Hepatocyte (in vitro differentiated cells): Measurements from ENCODE around the gene NAV2. TPM values are rescaled to one million over a fixed set of nuclear protein-coding genes. Genes with fewer than 3 reads are reported as not detected.

ENCODE experiments used
- DNase-seq: peaks from one replicate; pipeline ENCODE4 v3.0.0-alpha.2; 2016; ENCODE audit warnings: low spot score
- H2AFZ ChIP-seq: fragments of 200-600 bp; sonication (generic); 2 replicates; pipeline ENCODE4 v1.6.0; 2016; ENCODE audit warnings: antibody characterized with exemption, mild to moderate bottlenecking
- H3K27ac ChIP-seq: fragments of 200-600 bp; sonication (generic); 2 replicates; pipeline ENCODE4 v1.5.1; 2016; ENCODE audit warnings: mild to moderate bottlenecking
- H3K27me3 ChIP-seq: fragments of 200-600 bp; sonication (generic); 2 replicates; pipeline ENCODE4 v1.6.1; 2016
- H3K36me3 ChIP-seq: fragments of 200-600 bp; sonication (generic); replicated peaks from 2 replicates; pipeline ENCODE4 v1.5.1; 2016; ENCODE audit warnings: low read depth; ENCODE audit not compliant: insufficient read depth
- H3K4me1 ChIP-seq: fragments of 200-600 bp; sonication (generic); 2 replicates; pipeline ENCODE4 v1.5.1; 2016; ENCODE audit warnings: mild to moderate bottlenecking, moderate library complexity; ENCODE audit not compliant: insufficient read depth
- H3K4me2 ChIP-seq: fragments of 200-600 bp; sonication (generic); 2 replicates; pipeline ENCODE4 v1.6.0; 2016
- H3K4me3 ChIP-seq: fragments of 200-600 bp; sonication (generic); 2 replicates; pipeline ENCODE4 v1.5.1; 2016; ENCODE audit warnings: mild to moderate bottlenecking
- H3K79me2 ChIP-seq: fragments of 200-600 bp; sonication (generic); 2 replicates; pipeline ENCODE4 v1.6.0; 2017; ENCODE audit warnings: mild to moderate bottlenecking
- H3K9me2 ChIP-seq: fragments of 200-600 bp; sonication (generic); replicated peaks from 2 replicates; pipeline ENCODE4 v1.6.0; 2017; ENCODE audit warnings: mild to moderate bottlenecking; ENCODE audit not compliant: insufficient read depth
- H3K9me3 ChIP-seq: fragments of 200-600 bp; sonication (generic); 2 replicates; pipeline ENCODE4 v1.5.1; 2016; ENCODE audit warnings: low read depth, mild to moderate bottlenecking
- H4K20me1 ChIP-seq: fragments of 200-600 bp; sonication (generic); 2 replicates; pipeline ENCODE4 v1.6.0; 2016; ENCODE audit warnings: mild to moderate bottlenecking; ENCODE audit not compliant: insufficient read depth, poor library complexity, severe bottlenecking
- EZH2 ChIP-seq: fragments of 200-600 bp; sonication (generic); IDR thresholded peaks from 2 replicates; pipeline ENCODE4 v1.6.1; 2016; ENCODE audit warnings: antibody characterized with exemption, mild to moderate bottlenecking, borderline replicate concordance
- EZH2phosphoT487 ChIP-seq: fragments of 200-600 bp; sonication (generic); IDR thresholded peaks from one replicate; pipeline ENCODE4 v1.6.1; 2018; ENCODE audit warnings: antibody characterized with exemption, mild to moderate bottlenecking, low read depth, moderate library complexity; ENCODE audit not compliant: unreplicated experiment, severe bottlenecking
- WGBS: methylation state at CpG from one replicate; pipeline ENCODE4 v1.1.6; 2016; ENCODE audit warnings: low lambda C conversion rate; ENCODE audit errors: missing lambda C conversion rate; 5-methylcytosine and 5-hydroxymethylcytosine counted together
- polyA plus RNA-seq: library from polyadenylated mRNA; unstranded; fragments of >200 nt; fragmentation: Nextera tagmentation; extraction: Ambion mirVana; gene quantifications from 2 replicates; pipeline ENCODE4 v1.2.1, GENCODE V29; 2016
- total RNA-seq: library from RNA; depleted of rRNA; stranded (reverse); fragments of >200 nt; gene quantifications from 2 replicates; pipeline ENCODE4 v1.2.3, GENCODE V29; 2014
- TF ChIP-seq, protein P1 (sequence below): fragments of 200-600 bp; sonication (generic); IDR thresholded peaks from 2 replicates; pipeline ENCODE4 v1.5.1; 2016; ENCODE audit warnings: antibody characterized with exemption, mild to moderate bottlenecking; ENCODE audit not compliant: poor library complexity

Gene NAV2
- total and polyA plus RNA-seq, 2 experiments from 2014 or later = 23.7 to 30.8 TPM

DNA sequence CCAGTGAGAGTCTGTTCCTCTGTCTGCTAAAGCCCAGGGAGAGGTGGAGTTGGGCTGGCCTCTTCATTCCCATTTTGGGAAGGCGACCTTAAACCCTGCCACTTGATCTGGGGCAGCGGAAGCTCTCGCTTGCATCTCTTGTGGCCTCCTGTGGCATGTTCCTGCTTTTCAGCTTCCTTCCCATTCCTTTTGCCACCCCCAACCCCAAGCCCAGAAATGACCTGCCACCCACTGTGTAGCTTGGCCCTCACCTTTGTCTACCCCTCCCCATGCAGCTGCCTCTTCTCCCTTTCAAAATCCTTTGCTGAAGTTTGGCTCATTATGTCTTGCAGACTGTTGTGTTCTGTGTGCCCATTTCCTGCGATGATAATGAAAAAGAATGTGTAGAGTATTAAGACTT, 337.4 kb downstream of the NAV2 start:
- no peak overlapping the region for H3K4me2 ChIP-seq
- H2AFZ ChIP-seq = no peak overlapping the region
- WGBS = 94% methylated on average over 4 of the region's 4 CpGs
- H4K20me1 ChIP-seq = no peaks in the 10 kb centered on the region
- peaks cover 4% of the 10 kb centered on the region for H3K4me1 ChIP-seq
- H3K36me3 ChIP-seq = no peaks in the 10 kb centered on the region
- peak overlapping the region; percentile 6 for H3K27ac ChIP-seq
- DNase-seq = no peak
- H3K9me2 ChIP-seq = no peaks in the 10 kb centered on the region
- no peak overlapping the region for H3K4me3 ChIP-seq
- H3K27me3 ChIP-seq = no peaks in the 10 kb centered on the region
- H3K9me3 ChIP-seq = no peaks in the 10 kb centered on the region
- TF ChIP-seq, protein P1, sequence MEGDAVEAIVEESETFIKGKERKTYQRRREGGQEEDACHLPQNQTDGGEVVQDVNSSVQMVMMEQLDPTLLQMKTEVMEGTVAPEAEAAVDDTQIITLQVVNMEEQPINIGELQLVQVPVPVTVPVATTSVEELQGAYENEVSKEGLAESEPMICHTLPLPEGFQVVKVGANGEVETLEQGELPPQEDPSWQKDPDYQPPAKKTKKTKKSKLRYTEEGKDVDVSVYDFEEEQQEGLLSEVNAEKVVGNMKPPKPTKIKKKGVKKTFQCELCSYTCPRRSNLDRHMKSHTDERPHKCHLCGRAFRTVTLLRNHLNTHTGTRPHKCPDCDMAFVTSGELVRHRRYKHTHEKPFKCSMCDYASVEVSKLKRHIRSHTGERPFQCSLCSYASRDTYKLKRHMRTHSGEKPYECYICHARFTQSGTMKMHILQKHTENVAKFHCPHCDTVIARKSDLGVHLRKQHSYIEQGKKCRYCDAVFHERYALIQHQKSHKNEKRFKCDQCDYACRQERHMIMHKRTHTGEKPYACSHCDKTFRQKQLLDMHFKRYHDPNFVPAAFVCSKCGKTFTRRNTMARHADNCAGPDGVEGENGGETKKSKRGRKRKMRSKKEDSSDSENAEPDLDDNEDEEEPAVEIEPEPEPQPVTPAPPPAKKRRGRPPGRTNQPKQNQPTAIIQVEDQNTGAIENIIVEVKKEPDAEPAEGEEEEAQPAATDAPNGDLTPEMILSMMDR = no peak
- TF ChIP-seq EZH2phosphoT487 (no peak), EZH2 (no peak)
- no peaks in the 10 kb centered on the region for H3K79me2 ChIP-seq

DNA sequence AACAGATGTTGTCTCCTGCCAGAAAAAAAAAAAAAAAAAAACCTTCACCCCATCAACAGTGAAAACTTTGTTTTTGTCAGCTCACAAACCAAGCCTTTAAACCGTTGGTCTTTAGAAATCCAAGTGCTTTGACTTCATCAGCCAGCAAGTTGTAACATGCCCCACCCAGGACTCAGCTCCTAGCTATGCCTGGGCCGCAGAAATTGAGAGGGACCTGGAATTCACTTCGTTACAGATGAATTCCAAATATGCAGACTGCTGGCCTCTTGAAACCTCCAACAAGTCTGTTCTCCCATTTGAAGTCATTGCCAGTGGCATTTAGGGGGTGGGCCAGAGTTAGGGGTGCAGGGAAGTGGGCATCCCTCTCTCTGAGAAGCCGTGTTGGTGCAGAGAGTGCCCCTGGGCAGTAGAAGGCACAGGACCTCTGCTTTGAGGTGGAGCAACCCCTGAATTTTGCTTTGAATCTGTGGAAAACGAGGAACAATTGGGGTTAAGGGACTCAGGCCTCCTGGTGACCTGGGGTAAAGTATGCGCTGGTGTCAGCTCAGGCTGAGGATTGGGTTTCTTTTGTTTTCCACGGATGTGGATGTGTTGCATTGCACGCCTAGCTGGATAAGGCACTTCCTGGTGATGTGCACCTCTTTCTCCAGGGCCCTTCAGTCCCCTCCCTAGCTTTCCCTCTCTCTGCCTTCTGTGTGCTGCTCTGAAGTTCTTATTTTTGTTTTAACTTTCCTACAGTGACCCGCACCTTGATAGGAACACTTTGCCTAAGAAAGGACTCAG, 338.1 kb downstream of the NAV2 start:
- H3K79me2 ChIP-seq = no peaks in the 10 kb centered on the region
- no peak for DNase-seq
- no peaks in the 10 kb centered on the region for H4K20me1 ChIP-seq
- 75% methylated on average over 9 of the region's 9 CpGs for WGBS
- no peaks in the 10 kb centered on the region for H3K27me3 ChIP-seq
- no peak overlapping the region for H3K4me3 ChIP-seq
- no peaks in the 10 kb centered on the region for H3K9me3 ChIP-seq
- peak overlapping the region; percentile 6 for H3K27ac ChIP-seq
- no peak for TF ChIP-seq EZH2
- no peak for TF ChIP-seq EZH2phosphoT487
- TF ChIP-seq, protein P1 = no peak
- H3K36me3 ChIP-seq = no peaks in the 10 kb centered on the region
- H2AFZ ChIP-seq = no peak overlapping the region
- H3K9me2 ChIP-seq = no peaks in the 10 kb centered on the region
- peaks cover 4% of the 10 kb centered on the region for H3K4me1 ChIP-seq
- H3K4me2 ChIP-seq = no peak overlapping the region

DNA sequence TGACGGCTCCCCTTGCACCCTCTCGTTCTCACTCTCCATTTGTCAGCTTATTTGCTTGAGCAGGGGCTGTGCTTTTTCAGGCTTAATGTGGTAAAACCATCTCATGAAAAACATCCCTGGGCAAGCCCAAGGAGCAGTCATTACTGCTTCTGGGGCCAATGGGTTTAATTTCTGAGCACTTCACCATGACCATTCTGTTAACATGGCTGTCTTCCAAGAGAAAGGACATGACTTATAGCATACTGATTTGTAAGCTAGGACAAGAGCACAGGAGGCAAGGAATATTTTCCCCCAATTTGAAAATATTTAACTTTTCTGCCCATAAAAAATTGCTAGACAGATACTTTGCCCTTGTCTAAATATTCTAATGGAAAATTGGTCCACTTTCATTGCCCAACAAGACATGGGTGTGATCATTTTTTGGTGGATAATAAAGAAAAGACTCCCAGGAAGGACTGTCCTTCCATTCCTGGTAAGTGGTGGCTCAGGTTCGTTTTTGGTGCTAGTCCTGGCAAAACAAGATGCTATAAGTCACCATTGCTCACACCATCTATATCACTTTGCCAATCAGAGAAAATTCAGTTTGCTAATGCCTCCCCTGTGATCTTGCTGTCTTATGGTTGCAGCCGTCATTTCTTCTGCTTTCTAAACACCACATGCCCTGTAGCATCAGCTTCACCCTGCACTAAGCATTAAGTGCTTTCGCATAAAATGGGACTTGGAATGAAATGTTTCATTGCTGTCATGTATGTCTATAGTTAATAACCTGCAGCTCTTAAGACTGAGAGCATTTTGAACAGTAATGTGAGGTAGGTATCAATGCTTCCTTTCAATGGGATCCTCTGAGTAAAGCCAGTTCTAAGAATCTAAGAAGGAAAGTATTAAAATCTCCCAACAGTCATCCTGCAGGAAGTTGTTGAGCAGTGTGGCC, 339.1 kb downstream of the NAV2 start:
- no peak overlapping the region for H3K4me2 ChIP-seq
- no peak overlapping the region for H3K27ac ChIP-seq

More for the DNA sequence above, 339.1 kb downstream of the NAV2 start:
- H3K27me3 ChIP-seq = no peaks in the 10 kb centered on the region
- no peak overlapping the region for H3K4me3 ChIP-seq
- no peaks in the 10 kb centered on the region for H3K36me3 ChIP-seq
- no peaks in the 10 kb centered on the region for H3K9me3 ChIP-seq
- no peaks in the 10 kb centered on the region for H3K79me2 ChIP-seq
- no peak overlapping the region for H2AFZ ChIP-seq
- TF ChIP-seq EZH2 (no peak), EZH2phosphoT487 (no peak)
- TF ChIP-seq, protein P1 = no peak
- WGBS = 91% methylated on average over 5 of the region's 5 CpGs
- H3K4me1 ChIP-seq = peaks cover 12% of the 10 kb centered on the region
- H3K9me2 ChIP-seq = no peaks in the 10 kb centered on the region
- H4K20me1 ChIP-seq = no peaks in the 10 kb centered on the region
- DNase-seq = no peak
